ENCODE measurements around the gene VWA8. TPM values are rescaled to one million over a fixed set of nuclear protein-coding genes. Genes with fewer than 3 reads are reported as not detected.

The VWA8 gene
- total and polyA plus RNA-seq, 9 donors: 6.5 to 16.0 (median 9.3) TPM

- Histone ChIP-seq H3K9me3 (replicated peaks; ENCODE audit: control insufficient read depth, low read depth, low read length) (no peaks in the 10 kb centered on the region), H3K4me3 (ENCODE audit: low read length) (no peak overlapping the region), H3K27me3 (ENCODE audit: control insufficient read depth, insufficient read depth, low read length) (no peaks in the 10 kb centered on the region), H3K4me1 (ENCODE audit: control insufficient read depth, insufficient read depth, low read length) (no peaks in the 10 kb centered on the region), H3K27ac (ENCODE audit: low read length) (no peak overlapping the region), H3K36me3 (ENCODE audit: control insufficient read depth, insufficient read depth, low read length) (peaks cover 4% of the 10 kb centered on the region)
- WGBS (ENCODE audit: insufficient coverage): 80% methylated on average over 1 of the region's 4 CpGs
- no peak for DNase-seq
Observed at GRCh38 chr13:41722684-41723535, 238.0 kb downstream of the VWA8 start.

DNA sequence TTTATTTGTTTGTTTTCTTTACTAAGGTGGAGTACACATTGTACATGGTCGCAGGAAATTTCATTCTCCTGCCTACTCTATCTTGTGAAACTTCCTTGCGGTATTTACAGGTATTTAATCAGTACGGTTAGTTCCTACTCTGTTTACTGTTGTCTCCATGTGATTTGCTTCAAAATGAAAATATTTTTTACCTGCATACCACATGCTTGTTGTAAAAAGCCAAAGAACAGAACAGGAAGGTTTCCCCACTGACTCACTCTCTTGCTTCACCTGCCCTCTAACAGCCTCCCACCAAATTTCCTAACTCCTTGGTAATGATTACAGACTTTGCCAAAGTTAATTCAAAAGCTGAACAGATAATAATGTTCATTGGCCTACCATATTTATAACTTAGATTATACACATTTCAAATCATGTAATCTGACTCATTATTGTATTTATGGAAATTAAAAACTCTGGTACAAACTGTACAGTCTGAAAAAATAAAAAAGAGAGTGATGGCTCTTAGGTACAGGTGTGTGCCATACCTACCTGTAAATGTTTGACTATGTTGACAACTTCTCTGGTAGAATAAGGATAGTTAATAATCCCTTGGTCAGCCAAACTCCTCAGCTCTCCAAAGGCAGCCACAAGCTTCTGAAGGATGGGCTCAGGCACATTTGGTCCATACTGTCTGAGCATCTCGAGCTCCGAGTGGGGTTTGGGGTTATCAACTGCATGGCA, 239.9 kb downstream of the VWA8 start:
- Histone ChIP-seq H3K36me3 (ENCODE audit: control insufficient read depth, insufficient read depth, low read length) (peaks cover 4% of the 10 kb centered on the region), H3K9me3 (replicated peaks; ENCODE audit: control insufficient read depth, low read depth, low read length) (no peaks in the 10 kb centered on the region), H3K27me3 (ENCODE audit: control insufficient read depth, insufficient read depth, low read length) (no peaks in the 10 kb centered on the region), H3K4me1 (ENCODE audit: control insufficient read depth, insufficient read depth, low read length) (no peaks in the 10 kb centered on the region), H3K27ac (ENCODE audit: low read length) (no peak overlapping the region), H3K4me3 (ENCODE audit: low read length) (no peak overlapping the region)
- no peak for DNase-seq
- WGBS (ENCODE audit: insufficient coverage): no CpG with 5 or more reads among the region's 5 CpGs

DNA sequence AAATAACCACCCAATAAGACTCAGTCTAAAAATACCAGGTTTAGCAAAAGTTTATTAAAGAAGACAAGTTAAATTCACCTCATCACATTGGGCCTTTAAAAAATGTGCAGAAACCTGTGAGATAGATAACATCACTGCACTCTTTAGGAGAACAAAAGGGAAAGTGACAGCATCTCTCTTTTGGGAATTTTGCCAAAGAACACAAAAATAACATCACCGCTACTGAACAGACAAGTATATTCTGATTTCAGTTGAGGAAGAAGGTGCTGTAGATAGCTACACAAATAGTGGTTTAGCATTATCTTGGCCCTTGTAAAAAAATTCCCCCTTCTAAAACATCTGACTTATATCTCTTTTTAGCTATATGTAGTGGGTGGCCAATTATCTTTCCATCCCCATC, 244.7 kb downstream of the VWA8 start:
- no peaks in the 10 kb centered on the region for H3K4me1 ChIP-seq (ENCODE audit: control insufficient read depth, insufficient read depth, low read length)
- no peak for DNase-seq
- no peaks in the 10 kb centered on the region for H3K36me3 ChIP-seq (ENCODE audit: control insufficient read depth, insufficient read depth, low read length)
- H3K4me3 ChIP-seq (ENCODE audit: low read length): no peak overlapping the region
- no peak overlapping the region for H3K27ac ChIP-seq (ENCODE audit: low read length)
- WGBS (ENCODE audit: insufficient coverage): no CpG with 5 or more reads among the region's 1 CpG
- no peaks in the 10 kb centered on the region for H3K9me3 ChIP-seq (replicated peaks; ENCODE audit: control insufficient read depth, low read depth, low read length)
- no peaks in the 10 kb centered on the region for H3K27me3 ChIP-seq (ENCODE audit: control insufficient read depth, insufficient read depth, low read length)

- no peak overlapping the region for H3K27ac ChIP-seq (ENCODE audit: low read length)
- no peaks in the 10 kb centered on the region for H3K36me3 ChIP-seq (ENCODE audit: control insufficient read depth, insufficient read depth, low read length)
- DNase-seq: no peak
- no CpG with 5 or more reads among the region's 1 CpG for WGBS (ENCODE audit: insufficient coverage)
- no peaks in the 10 kb centered on the region for H3K9me3 ChIP-seq (replicated peaks; ENCODE audit: control insufficient read depth, low read depth, low read length)
- H3K4me1 ChIP-seq (ENCODE audit: control insufficient read depth, insufficient read depth, low read length): peaks cover 2% of the 10 kb centered on the region
- H3K4me3 ChIP-seq (ENCODE audit: low read length): no peak overlapping the region
- H3K27me3 ChIP-seq (ENCODE audit: control insufficient read depth, insufficient read depth, low read length): no peaks in the 10 kb centered on the region
Observed at GRCh38 chr13:41713405-41713804, 247.5 kb downstream of the VWA8 start.

- peaks cover 4% of the 10 kb centered on the region for H3K4me1 ChIP-seq (ENCODE audit: control insufficient read depth, insufficient read depth, low read length)
- no CpG with 5 or more reads among the region's 2 CpGs for WGBS (ENCODE audit: insufficient coverage)
Observed at GRCh38 chr13:41710771-41711170, 250.1 kb downstream of the VWA8 start.

DNA sequence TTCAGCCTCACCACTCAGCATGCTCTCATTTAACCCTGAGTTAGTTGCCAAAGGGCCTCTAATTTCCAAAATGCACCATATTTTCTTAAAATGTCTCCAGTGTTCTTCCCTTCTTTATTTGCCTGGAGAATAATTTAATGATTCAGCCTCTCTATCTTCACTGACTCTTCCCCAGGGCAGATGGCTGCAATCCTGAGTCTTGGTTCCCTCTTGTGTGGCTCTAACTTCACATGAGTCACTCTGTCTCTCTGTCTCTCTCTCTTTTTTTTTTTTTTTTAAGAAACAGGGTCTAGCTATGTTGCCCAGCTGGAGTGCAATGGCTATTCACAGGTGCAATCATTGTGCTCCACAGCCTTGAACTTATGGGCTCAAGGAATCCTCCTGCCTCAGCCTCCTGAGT, 251.4 kb downstream of the VWA8 start:
- Histone ChIP-seq H3K4me1 (ENCODE audit: control insufficient read depth, insufficient read depth, low read length) (peaks cover 4% of the 10 kb centered on the region), H3K9me3 (replicated peaks; ENCODE audit: control insufficient read depth, low read depth, low read length) (no peaks in the 10 kb centered on the region), H3K36me3 (ENCODE audit: control insufficient read depth, insufficient read depth, low read length) (no peaks in the 10 kb centered on the region), H3K4me3 (ENCODE audit: low read length) (no peak overlapping the region), H3K27me3 (ENCODE audit: control insufficient read depth, insufficient read depth, low read length) (no peaks in the 10 kb centered on the region), H3K27ac (ENCODE audit: low read length) (peak overlapping the region; percentile 31)
- DNase-seq: no peak

More at GRCh38 chr13:41710771-41711170, 250.1 kb downstream of the VWA8 start:
- H3K36me3 ChIP-seq (ENCODE audit: control insufficient read depth, insufficient read depth, low read length): no peaks in the 10 kb centered on the region
- no peak overlapping the region for H3K4me3 ChIP-seq (ENCODE audit: low read length)
- DNase-seq: peak; percentile 25
- no peaks in the 10 kb centered on the region for H3K27me3 ChIP-seq (ENCODE audit: control insufficient read depth, insufficient read depth, low read length)
- no peak overlapping the region for H3K27ac ChIP-seq (ENCODE audit: low read length)
- H3K9me3 ChIP-seq (replicated peaks; ENCODE audit: control insufficient read depth, low read depth, low read length): no peaks in the 10 kb centered on the region

DNA sequence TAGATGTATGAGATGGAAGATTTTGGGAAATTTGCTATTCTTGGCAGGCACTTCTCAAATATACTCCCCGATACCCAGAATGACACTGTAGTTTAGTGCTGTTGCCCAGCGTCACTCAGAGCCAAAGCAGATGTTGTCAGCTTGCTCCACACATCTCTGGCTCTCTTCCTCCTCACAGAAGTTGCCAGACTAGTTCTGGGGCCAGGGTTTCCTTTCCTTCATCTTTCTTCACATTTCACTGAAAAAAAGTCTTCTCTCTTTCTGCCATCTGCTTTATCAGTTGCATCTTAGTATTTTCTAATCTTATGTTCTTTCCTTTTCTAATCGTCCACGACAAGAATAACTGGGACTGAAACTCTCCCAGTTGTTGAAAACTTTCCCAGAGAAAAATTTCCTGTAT, 252.2 kb downstream of the VWA8 start:
- Histone ChIP-seq H3K27ac (ENCODE audit: low read length) (peak overlapping the region; percentile 31), H3K4me3 (ENCODE audit: low read length) (no peak overlapping the region), H3K9me3 (replicated peaks; ENCODE audit: control insufficient read depth, low read depth, low read length) (no peaks in the 10 kb centered on the region), H3K4me1 (ENCODE audit: control insufficient read depth, insufficient read depth, low read length) (peaks cover 4% of the 10 kb centered on the region), H3K36me3 (ENCODE audit: control insufficient read depth, insufficient read depth, low read length) (no peaks in the 10 kb centered on the region), H3K27me3 (ENCODE audit: control insufficient read depth, insufficient read depth, low read length) (no peaks in the 10 kb centered on the region)
- peak; percentile 78 for DNase-seq
- WGBS (ENCODE audit: insufficient coverage): 4% methylated on average over 2 of the region's 4 CpGs

DNA sequence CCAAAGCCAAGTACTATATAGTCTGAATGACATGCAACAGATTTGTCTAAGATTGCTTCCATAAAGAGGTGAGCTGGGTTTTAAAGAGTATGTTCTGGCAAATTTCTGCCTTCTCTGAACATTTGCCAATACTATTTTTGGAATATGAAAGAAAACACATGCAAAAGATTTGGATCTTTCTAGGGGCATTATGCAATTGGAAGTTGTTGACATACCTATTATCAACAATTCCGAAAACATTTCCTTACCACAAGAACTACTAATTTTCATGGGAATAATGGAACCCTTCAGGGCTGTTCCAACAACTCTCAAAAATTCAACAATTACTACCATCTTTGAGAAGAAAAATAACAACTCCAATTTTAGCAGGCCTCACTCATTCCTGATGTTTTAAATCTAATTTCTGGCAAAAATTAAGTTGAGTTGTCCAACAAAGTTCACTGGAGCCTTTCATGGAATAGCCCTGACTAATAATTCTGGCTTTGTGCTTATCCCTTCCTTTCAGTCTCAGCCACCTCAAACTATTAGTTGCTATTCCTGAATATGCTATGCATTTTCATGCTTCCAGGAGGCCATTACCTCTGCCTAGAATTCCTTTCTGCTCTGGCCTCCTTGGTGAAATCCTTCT, 253.6 kb downstream of the VWA8 start:
- DNase-seq: peak; percentile 72
- WGBS (ENCODE audit: insufficient coverage): 40% methylated on average over 1 of the region's 1 CpG
- Histone ChIP-seq H3K4me3 (ENCODE audit: low read length) (no peak overlapping the region), H3K27ac (ENCODE audit: low read length) (no peak overlapping the region), H3K36me3 (ENCODE audit: control insufficient read depth, insufficient read depth, low read length) (no peaks in the 10 kb centered on the region), H3K9me3 (replicated peaks; ENCODE audit: control insufficient read depth, low read depth, low read length) (no peaks in the 10 kb centered on the region), H3K4me1 (ENCODE audit: control insufficient read depth, insufficient read depth, low read length) (peaks cover 4% of the 10 kb centered on the region), H3K27me3 (ENCODE audit: control insufficient read depth, insufficient read depth, low read length) (no peaks in the 10 kb centered on the region)

DNA sequence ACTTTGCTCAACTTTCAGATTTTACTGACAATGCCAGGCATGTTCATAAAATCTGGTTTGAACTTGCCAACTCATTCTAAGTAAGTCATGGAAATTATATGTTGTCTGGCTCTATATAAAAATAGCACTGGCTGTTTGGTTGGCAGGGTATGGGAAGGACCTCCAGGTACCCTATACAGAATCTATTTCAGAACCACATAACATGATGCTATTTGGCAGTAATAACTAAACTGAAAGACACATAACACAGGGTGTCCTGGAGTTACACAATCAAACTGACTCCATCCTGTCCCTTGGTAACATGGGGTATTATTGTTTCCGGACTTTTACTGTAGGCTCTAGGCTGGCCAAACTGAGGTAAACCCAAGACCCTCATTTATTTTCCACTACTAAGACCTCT, 254.8 kb downstream of the VWA8 start:
- no CpG with 5 or more reads among the region's 1 CpG for WGBS (ENCODE audit: insufficient coverage)
- Histone ChIP-seq H3K36me3 (ENCODE audit: control insufficient read depth, insufficient read depth, low read length) (no peaks in the 10 kb centered on the region), H3K4me1 (ENCODE audit: control insufficient read depth, insufficient read depth, low read length) (peaks cover 4% of the 10 kb centered on the region), H3K4me3 (ENCODE audit: low read length) (no peak overlapping the region), H3K9me3 (replicated peaks; ENCODE audit: control insufficient read depth, low read depth, low read length) (no peaks in the 10 kb centered on the region), H3K27ac (ENCODE audit: low read length) (no peak overlapping the region), H3K27me3 (ENCODE audit: control insufficient read depth, insufficient read depth, low read length) (no peaks in the 10 kb centered on the region)
- DNase-seq: peak; percentile 59

GRCh38 chr13:41702540-41702939, 258.4 kb downstream of the VWA8 start:
- Histone ChIP-seq H3K9me3 (replicated peaks; ENCODE audit: control insufficient read depth, low read depth, low read length) (no peaks in the 10 kb centered on the region), H3K27ac (ENCODE audit: low read length) (no peak overlapping the region), H3K27me3 (ENCODE audit: control insufficient read depth, insufficient read depth, low read length) (no peaks in the 10 kb centered on the region), H3K4me3 (ENCODE audit: low read length) (no peak overlapping the region), H3K4me1 (ENCODE audit: control insufficient read depth, insufficient read depth, low read length) (peaks cover 3% of the 10 kb centered on the region), H3K36me3 (ENCODE audit: control insufficient read depth, insufficient read depth, low read length) (peaks cover 1% of the 10 kb centered on the region)
- WGBS (ENCODE audit: insufficient coverage): 100% methylated on average over 1 of the region's 2 CpGs
- no peak for DNase-seq
